Hematopoietic multipotent progenitor cell (in vitro differentiated cells): ENCODE data around the gene ERC2. TPM values are rescaled to one million over a fixed set of nuclear protein-coding genes. Genes with fewer than 3 reads are reported as not detected.
A peak's percentile ranks its signal among the peaks of the same experiment; 100 is the strongest.

Experiments used
- DNase-seq, 3 donors: peaks; one replicate each; pipeline ENCODE4 v3.0.0-alpha.2; 2011 to 2015; ENCODE audit warnings: low read depth in 2 of 3, low spot score in 2 of 3
- total RNA-seq: library from RNA; depleted of rRNA; stranded (reverse); fragments of >200 nt; gene quantifications from one replicate; pipeline ENCODE4 v1.2.3, GENCODE V29; 2012

ERC2 gene
- total RNA-seq, 1 donor, result 0.54 TPM

GRCh38 chr3:55669133-55669532 is 799.1 kb downstream of the ERC2 start:
- DNase-seq, result no peak

- DNase-seq, result no peak
Measured at GRCh38 chr3:55668359-55668758, 799.9 kb downstream of the ERC2 start.

- DNase-seq, result no peak
Measured at GRCh38 chr3:55664387-55664786, 803.9 kb downstream of the ERC2 start.

- DNase-seq, result no peak
Measured at GRCh38 chr3:55662683-55663082, 805.6 kb downstream of the ERC2 start.

GRCh38 chr3:55661571-55661970 is 806.7 kb downstream of the ERC2 start:
- no peak for DNase-seq

- DNase-seq, result no peak
Measured at GRCh38 chr3:55661141-55661540, 807.1 kb downstream of the ERC2 start.

GRCh38 chr3:55660642-55661041 is 807.6 kb downstream of the ERC2 start:
- no peak for DNase-seq

- no peak for DNase-seq
Measured at GRCh38 chr3:55659701-55660100, 808.6 kb downstream of the ERC2 start.

GRCh38 chr3:55658690-55659562 is 809.3 kb downstream of the ERC2 start:
- DNase-seq, result no peak

- no peak for DNase-seq
Measured at GRCh38 chr3:55658270-55658669, 810.0 kb downstream of the ERC2 start.

- no peak for DNase-seq
Measured at GRCh38 chr3:55655544-55655943, 812.7 kb downstream of the ERC2 start.

- DNase-seq, result peak in 1 of 3 donors; percentile 8
Measured at GRCh38 chr3:55654123-55654760, 814.0 kb downstream of the ERC2 start.

- no peak for DNase-seq
Measured at GRCh38 chr3:55651011-55651410, 817.3 kb downstream of the ERC2 start.

- DNase-seq, result no peak
Measured at GRCh38 chr3:55650011-55650410, 818.3 kb downstream of the ERC2 start.

- no peak for DNase-seq
Measured at GRCh38 chr3:55649554-55649953, 818.7 kb downstream of the ERC2 start.

GRCh38 chr3:55648591-55649318 is 819.5 kb downstream of the ERC2 start:
- no peak for DNase-seq

- DNase-seq, result no peak
Measured at GRCh38 chr3:55647670-55648069, 820.6 kb downstream of the ERC2 start.

GRCh38 chr3:55647063-55647462 is 821.2 kb downstream of the ERC2 start:
- DNase-seq, result no peak

- no peak for DNase-seq
Measured at GRCh38 chr3:55646121-55646520, 822.1 kb downstream of the ERC2 start.

- DNase-seq, result peak in 1 of 3 donors; percentile 2
Measured at GRCh38 chr3:55645422-55645821, 822.8 kb downstream of the ERC2 start.

GRCh38 chr3:55643283-55643682 is 825.0 kb downstream of the ERC2 start:
- DNase-seq, result no peak
